ENCODE measurements around the gene YWHAQ. TPM values are rescaled to one million over a fixed set of nuclear protein-coding genes. Genes with fewer than 3 reads are reported as not detected.
"Not testable (repeated sequence)": the region's sequence is repeated elsewhere in the genome, so short reads cannot be mapped to it uniquely, and the experiment has no call there.

Gene YWHAQ
- total RNA-seq, 1 donor from 2014 or later: 102 TPM

DNA sequence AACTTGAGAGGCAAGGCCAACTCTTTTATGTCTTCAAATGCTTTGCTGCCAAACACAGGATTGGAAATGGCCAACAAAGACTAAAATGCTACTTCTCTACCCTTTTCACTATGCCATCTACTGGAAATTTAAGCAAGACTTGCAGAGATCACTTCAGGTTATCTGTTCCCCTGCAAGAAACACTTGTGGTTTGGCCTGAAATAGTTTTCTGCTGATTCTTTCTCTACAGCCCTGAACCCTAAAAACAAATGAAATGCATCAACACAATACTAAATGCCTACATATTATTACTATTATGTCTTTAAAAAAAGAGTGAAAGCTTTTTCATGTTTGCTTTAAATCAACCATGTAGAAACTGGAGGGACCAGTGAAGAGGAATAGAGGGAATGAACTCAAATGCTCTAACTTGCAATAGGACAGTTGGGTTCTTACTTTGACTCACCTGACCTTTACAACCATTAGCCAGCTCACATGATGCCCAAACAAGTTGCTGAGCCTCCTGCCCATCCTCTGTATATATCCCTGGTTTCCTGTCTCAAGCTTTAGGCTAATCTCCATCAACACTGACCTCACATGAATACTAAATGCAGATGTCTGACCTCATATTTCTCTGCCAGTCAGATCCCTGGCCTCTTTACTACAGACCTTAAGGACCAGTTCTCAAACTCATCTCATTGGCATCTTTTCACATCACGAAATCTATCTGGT lies 57.6 kb downstream of the YWHAQ start:
- DNase-seq: no peak
- no peak for ATAC-seq (ENCODE audit: poor library complexity)
- intact Hi-C loops (cut with DNase I): no loop called here

DNA sequence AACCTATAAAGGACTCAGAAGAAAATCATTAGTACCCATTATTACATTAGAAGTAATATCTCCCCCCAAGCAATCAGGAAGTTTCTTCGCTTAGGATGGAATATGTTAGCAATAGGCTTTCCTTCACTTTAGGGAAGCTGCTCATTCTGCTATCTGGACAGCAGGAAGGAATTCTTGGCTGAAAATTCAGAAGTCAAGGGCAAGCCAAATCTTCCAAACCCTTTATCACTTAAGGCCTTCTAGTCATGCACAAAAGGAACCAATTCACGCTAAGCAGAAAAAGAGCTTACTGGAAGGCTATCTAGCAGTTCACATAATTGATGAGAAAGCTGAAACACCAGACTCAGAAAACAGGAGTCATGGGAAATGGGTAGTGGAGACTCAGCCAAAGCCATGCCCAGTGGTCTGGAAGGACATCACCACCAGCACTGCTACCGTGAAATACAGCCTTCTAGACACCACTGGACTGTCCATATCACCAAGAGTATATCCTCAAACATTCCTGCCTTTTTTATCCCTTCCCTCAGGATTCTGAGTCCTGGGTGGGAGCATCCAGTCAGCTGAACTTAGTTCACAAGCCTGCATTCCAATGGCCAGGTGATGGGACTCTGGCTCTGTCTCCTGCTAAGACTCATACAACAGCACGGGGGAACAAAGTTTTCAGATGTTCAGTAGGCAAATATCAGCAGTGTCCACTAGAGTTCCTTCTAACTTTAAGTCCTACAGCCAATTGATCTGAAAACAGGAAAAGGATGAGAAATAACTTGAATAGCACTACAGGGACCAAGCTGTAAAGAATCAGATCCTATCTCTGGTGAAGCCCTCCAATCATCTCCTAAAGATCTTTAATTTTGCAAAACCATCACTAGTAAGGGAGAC lies 60.4 kb downstream of the YWHAQ start:
- DNase-seq (no peak), ATAC-seq (ENCODE audit: poor library complexity) (no peak)
- intact Hi-C loops (cut with DNase I): no loop called here

DNA sequence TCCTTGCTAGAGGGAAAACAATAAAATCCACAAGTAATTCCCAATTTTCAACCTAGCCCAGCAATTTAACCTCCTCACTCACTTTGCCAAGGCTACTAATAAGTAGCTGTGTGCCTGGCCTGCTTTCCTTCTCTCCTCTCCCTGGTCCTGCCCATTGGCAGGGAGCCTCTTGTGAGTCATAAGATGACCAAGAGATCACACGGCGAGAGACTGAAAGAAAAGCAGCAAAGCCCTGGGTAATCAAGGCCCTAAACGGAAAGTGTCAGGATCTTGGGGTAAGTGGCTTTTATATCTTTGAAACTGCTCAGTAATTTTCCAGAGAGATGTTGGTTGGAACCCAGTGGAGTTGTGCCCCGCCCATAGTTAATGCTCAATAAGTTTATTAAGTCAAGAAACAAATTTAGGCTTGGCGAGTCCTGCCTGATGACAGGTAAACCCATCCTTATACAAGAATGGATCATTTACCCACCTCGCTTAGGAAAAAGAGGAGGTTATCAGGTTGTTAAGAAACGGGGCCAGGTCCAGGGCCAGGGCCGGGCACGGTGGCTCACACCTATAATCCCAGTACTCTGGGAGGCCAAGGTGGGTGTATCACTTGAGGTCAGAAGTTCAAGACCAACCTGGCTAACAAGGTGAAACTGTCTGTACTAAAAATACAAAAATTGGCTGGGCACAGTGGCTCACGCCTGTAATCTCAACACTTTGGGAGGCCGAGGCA lies 65.2 kb downstream of the YWHAQ start:
- intact Hi-C loops (cut with DNase I): loop anchor here (10.0 kb wide), 1 partner anchor 59 kb away; no protein-coding TSS in a partner anchor
- ATAC-seq (ENCODE audit: poor library complexity) (peak; percentile 94), DNase-seq (peak; percentile 78)

DNA sequence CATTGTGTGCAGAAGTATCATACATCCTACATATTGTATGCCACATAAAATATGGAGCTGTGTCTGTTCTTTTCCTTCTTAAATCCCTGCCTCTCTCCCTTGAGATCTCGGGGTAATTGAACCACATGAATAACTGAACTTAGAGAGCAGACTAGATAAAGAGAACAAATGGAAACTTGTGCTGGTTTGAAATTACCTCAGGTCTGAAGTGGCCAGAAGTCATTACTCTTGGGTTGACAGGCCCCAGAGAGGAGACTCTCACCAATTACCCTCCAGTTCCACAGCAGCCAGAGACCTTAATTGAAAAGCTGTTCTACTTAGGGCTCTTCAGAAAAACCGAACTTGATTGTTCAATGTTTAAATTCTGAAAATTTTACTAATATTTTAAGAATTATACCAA lies 70.2 kb downstream of the YWHAQ start:
- ATAC-seq (ENCODE audit: poor library complexity) (no peak), DNase-seq (no peak)
- intact Hi-C loops (cut with DNase I): loop anchor here (10.0 kb wide), 1 partner anchor 64 kb away; no protein-coding TSS in a partner anchor

DNA sequence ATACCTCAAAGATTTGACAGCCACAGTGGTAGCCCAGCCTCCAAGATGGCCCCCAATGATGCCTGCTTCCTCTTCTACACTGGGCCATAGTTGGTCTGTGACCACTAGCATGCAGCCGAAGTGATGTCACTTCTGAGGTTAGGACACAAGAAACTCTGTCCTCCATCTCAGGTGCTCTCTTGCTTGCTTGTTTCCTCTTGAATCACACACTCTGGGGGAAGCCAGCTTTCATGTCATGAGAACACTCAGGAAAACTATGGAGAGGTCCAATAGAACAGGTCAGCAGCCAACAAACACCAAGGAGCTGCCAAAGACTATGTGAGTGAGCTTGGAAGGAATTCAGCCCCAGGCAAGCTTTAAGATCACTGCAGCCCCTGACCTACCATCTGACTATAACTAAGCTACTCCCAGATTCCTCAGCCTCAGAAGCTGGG lies 71.8 kb downstream of the YWHAQ start:
- no peak for DNase-seq
- ATAC-seq (ENCODE audit: poor library complexity): no peak
- intact Hi-C loops (cut with DNase I): no loop called here

DNA sequence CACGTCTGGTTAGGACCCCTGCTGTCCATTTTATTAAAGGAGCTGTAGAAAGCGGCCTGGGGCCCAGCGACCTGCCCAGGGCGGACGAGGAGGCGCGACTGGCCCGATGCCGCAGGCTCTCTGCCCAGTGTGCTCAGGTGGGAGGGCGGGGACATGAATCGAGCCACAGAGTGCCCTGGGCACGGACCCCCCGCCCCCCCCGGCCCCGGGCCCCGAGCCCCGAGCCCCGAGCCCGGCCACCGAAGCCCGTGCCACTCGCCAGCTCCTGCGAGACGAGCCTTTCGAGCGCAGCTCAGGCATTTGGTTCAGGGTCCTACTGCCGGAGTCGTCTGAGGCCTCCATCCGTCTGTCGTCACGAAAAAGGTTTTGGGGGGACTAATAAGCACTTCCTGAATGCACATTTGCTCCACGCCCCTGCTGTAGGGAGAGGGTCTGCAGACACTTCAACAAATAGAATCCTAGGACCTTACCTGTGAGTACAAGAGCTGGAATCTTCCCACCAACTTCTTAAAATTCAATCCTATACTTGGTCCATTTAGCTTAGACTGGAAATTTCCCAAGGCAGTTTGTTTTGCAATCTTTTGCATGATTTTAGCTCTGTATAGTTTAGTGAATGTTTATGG lies 74.6 kb downstream of the YWHAQ start:
- peak; percentile 63 for ATAC-seq (ENCODE audit: poor library complexity)
- intact Hi-C loops (cut with DNase I): no loop called here

DNA sequence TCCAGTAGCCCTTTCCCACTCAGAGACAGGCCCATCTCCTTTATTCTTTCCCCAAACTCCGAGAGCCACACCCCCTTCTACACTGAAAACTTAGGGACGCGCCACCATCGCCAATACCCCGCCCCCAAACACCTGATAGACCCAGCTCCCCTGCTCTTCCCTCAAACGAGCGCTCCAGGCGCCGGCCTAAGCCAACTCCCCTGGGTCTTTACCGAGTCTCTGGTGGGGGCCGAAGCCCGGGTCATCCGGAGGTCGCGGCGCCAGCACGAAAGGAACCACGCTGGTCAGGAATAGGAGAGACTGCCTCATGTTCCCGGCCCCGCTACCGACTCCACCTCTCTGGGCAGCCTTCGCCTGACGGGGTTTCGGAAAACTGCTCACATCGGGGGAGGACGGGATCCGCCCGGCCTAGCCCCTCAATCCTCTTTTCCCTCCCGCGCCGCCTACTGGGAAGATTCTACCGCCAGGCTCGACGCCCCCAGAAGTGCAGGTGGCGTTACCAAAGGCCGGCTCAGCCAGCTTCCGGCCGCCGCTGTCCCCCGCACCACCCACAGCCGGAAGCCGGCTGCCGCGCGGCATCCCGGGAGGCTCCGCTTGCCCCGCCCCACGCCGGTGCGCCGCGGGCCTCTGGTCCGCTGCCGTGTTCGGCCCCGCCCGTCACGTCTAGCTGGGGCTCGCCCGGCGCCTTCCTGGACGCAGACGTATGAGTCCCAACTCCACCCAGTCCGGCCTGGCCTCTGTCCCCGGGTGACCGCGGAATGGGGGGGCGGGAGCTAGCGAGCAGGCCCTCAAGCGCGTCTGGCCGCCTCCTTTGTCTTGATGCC lies 75.3 kb downstream of the YWHAQ start, which contains the start of gene ADAM17:
TSS of gene ADAM17 (minus strand) at position 534 of the 824 bp plus-strand sequence. CDS start at position 309, 225 bp downstream.
- ATAC-seq (ENCODE audit: poor library complexity): peak; percentile 98
- intact Hi-C loops (cut with DNase I): no loop called here
- peak; percentile 99 for DNase-seq

More for the DNA sequence above, 74.6 kb downstream of the YWHAQ start:
- DNase-seq: no peak

DNA sequence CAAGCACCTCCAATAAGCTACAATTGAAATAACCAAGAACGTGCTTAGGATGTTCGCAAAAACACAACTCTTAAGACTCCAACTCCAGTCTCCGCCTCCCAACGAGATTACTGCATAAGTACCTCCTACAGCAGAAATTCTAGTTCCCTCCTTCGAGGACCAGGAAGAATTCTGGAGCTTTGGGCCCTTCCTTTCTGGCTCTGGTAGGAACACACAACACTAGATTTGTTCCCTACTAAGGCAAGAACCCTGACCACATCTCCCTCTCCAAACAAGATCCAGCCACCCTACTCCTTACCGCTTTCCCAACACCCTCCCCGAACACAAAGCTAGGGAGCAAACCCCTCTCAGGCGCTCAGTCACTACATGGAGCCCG lies 75.9 kb downstream of the YWHAQ start:
- ATAC-seq (ENCODE audit: poor library complexity) (peak; percentile 0), DNase-seq (no peak)
- intact Hi-C loops (cut with DNase I): no loop called here

DNA sequence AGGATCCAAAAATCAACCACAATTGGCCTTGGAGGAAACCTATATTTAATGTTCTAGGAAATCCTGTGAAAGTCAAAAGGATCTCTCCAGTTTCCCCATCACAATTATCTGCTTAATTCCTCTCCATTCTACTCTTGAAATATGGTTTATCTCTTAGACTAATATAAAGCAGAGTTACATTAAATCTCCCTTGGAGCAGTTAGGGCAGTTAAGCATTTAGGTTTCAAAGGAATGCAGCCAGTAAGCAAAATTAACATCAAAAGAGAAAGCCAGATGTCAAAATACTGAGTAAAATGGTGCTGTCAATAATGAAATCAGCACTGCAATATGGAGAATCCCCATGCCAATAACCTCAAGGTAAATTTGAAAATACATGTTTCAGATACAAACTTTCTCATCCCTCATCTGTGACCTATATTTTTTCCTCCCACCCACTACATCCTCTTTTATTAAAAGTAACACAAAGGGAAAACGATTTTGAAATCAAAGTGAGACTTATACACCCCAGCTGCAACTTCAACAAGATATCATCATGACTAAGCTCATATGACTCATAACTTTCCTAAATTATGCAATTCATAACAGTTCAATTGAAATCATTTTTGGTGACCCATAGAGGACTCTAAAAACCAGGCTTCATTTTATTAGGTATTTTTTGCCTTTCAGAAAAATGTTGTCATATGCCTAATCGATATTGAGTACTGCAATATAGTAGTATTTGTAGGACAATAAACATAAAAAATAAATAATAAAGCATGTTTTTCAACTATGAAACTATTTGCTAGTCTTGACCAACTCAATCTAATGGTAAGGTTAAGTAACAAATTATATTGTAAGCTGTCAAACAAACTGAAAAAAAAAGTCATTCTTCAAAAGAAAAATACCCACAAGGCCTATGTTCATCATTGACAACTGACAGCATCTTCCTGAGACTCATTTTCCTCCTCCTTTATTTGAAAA lies 78.3 kb downstream of the YWHAQ start:
- intact Hi-C loops (cut with DNase I): no loop called here
- ATAC-seq (ENCODE audit: poor library complexity): no peak

DNA sequence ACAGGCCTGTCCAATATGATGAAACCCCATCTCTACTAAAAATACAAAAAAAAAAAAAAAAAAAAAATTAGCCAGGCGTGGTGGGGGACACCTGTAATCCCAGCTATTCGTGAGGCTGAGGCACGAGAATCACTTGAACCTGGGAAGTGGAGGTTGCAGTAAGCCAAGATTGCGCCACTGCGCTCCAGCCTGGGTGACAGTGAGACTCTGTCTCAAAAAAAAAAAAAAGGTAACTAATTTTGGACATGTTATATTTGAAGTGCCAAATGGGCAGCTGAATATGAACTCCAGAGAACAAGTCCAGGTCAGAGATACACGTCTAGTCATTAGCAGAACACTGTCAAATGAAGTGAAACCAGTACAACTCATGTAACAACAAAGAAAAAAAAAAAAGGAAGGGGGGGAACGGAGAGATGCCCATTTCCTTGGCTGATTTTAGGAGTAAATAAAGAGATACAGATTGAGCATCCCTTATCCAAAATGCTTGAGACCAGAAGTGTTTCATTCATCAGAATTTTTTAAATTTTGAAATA lies 79.9 kb downstream of the YWHAQ start:
- ATAC-seq (ENCODE audit: poor library complexity); intact Hi-C loops (cut with DNase I): not testable (repeated sequence)
- DNase-seq: peak; percentile 52

More for the DNA sequence above, 78.3 kb downstream of the YWHAQ start:
- DNase-seq: no peak

DNA sequence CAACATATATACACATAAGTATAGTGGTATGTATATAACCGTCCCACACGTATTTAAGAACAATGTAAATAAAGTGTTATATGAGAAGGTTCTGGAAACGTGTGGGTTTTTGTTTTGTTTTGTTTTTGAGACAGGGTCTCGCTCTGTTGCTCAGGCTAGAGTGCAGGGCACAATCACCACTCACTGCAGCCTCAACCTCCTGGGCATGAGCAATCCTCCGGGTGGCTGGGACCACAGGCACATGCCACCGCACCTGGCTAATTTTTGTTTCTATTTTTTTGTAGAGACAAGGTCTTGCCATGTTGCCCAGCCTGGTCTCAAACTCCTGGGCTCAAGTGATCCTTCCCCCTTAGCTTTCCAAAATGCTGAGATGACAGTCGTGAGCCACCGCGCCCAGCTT lies 81.4 kb downstream of the YWHAQ start:
- intact Hi-C loops (cut with DNase I): no loop called here
- no peak for ATAC-seq (ENCODE audit: poor library complexity)
- DNase-seq: no peak

DNA sequence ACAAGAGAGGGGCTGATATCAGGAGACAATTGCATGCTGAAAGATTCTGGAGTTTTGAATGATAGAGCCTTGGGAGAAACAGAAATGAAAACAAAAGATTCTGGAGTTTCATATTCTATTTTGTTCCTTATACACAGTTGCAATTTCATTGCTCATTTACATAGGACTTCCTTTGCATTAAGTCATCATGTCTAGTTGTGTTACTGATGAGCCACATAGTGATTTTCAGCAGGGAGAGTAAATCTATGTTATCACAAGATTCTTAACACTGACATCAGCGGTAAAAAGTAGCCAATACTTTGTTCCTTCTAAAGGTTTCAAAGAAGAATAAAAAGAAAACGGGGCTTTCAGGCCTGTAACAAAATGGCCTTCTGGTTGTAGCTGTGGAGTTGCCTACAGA lies 82.3 kb downstream of the YWHAQ start:
- ATAC-seq (ENCODE audit: poor library complexity): no peak
- intact Hi-C loops (cut with DNase I): no loop called here
- no peak for DNase-seq

DNA sequence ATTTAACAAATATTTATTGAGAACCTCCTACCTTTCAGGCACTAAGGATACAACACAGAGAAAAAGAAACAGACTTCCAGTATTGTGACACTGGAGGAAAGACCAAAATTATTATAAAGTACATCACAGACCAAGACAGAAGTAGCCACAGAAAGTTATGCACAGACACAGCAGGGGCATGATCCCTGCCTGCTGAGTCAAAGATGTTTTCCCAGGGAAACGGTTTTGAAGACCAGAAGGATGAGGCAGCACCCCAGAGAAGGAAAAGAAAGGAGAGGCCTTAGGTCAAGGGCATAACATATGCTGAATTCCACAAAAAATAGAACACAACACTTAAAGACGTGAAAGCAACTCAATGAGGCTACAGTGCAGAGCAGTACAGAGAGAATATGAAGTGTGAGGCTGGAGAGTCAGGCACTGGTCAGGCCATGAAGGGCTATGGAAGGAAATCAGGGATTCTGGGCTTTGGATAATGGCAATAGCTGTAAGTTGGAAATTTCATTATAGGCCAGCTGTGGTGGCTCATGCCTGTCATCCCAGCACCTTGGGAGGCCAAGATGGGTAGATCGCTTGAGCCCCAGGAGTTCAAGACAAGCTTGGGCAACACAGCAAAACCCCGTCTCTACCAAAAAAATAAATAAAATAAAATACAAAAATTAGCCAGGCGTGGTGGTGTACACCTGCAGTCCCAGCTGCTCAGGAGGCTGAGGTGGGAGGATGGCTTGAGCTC lies 83.4 kb downstream of the YWHAQ start:
- no peak for DNase-seq
- ATAC-seq (ENCODE audit: poor library complexity): no peak

DNA sequence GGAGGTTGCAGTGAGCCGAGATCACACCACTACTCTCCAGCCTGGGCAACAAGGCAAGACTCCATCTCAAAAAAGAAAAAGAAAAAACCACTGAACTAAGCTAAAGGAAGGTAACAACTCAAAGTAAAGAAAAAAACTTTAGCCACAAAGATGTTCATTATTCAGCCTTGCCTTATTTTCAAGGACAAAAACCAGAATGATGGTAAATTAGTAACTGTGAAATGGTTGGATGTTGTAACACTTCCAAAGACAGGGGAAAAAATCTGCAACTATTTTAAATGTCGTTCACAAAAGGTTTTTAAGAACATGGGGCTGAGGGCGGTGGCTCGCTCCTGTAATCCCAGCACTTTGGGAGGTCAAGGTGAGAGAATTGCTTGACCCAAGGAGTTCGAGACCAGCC lies 85.3 kb downstream of the YWHAQ start:
- ATAC-seq (ENCODE audit: poor library complexity): no peak
- no peak for DNase-seq
- intact Hi-C loops (cut with DNase I): no loop called here

More for the DNA sequence above, 83.4 kb downstream of the YWHAQ start:
- intact Hi-C loops (cut with DNase I): no loop called here

DNA sequence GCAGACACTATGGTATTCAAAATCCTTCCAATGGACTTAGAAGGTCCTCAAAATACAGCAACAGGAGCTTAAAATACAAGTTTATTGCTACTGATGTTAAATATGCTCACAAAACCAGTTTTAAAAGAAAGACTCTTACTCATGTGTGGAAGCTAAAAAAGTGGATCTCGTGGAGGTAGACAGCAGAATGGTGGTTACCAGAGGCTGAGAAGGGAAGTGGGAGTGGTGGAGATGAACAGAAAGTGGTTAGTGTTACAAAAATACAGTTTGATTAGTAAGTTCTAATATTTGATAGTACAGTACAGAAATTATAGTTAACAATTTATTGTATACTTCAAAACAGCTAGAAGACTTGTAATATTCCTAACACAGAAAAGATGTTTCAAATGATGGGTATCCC lies 87.2 kb downstream of the YWHAQ start:
- DNase-seq: no peak
- no peak for ATAC-seq (ENCODE audit: poor library complexity)
- intact Hi-C loops (cut with DNase I): no loop called here

DNA sequence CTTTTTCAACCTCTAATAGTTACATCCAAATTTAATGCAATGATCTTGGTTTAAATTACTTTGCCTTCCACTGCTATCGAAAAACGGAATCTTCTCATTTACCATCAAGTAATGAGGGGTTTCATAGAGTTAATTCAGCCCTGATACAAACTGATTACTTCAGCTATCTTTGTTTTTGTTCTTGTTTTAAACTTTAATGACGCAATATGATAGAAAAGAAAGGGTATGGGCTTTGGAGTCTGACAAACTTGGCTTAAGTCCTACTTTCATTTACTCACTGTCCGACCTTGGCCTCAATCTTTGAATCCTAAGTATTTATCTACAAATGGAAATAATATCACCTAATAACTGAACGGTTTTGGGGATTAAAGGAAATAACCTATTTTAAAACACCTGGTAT lies 91.3 kb downstream of the YWHAQ start:
- intact Hi-C loops (cut with DNase I): no loop called here
- ATAC-seq (ENCODE audit: poor library complexity): peak; percentile 64
- no peak for DNase-seq
